GM23338 (cell line): ENCODE data around the gene TOP2A. TPM values are rescaled to one million over a fixed set of nuclear protein-coding genes. Genes with fewer than 3 reads are reported as not detected.
A peak's percentile ranks its signal among the peaks of the same experiment; 100 is the strongest.

Experiments
- ATAC-seq: fragments of 200-7000 bp; cut with Tn5 transposase; 3 replicates; pipeline ENCODE4 v1.9.1; 2020
- DNase-seq: peaks from one replicate; pipeline ENCODE4 v3.0.0-alpha.2; 2015; ENCODE audit warnings: low spot score
- H2AFZ ChIP-seq: fragments of 200-600 bp; sonication (generic); 2 replicates; pipeline ENCODE4 v1.8.0; 2016; ENCODE audit warnings: antibody characterized with exemption, mild to moderate bottlenecking, moderate library complexity
- H3F3A ChIP-seq: fragments of 200-600 bp; sonication (generic); replicated peaks from 2 replicates; pipeline ENCODE4 v1.8.0; 2017; ENCODE audit warnings: antibody characterized with exemption, mixed run types, low read depth
- H3K27ac ChIP-seq: fragments of 200-600 bp; sonication (generic); 2 replicates; pipeline ENCODE4 v1.6.1; 2016; ENCODE audit warnings: low read depth
- H3K27me3 ChIP-seq: fragments of 200-600 bp; sonication (generic); 2 replicates; pipeline ENCODE4 v1.8.0; 2016; ENCODE audit warnings: mild to moderate bottlenecking, mixed run types, moderate library complexity; ENCODE audit not compliant: insufficient read depth
- H3K36me3 ChIP-seq: fragments of 200-600 bp; sonication (generic); 2 replicates; pipeline ENCODE4 v1.8.0; 2016; ENCODE audit warnings: mild to moderate bottlenecking; ENCODE audit not compliant: insufficient read depth
- H3K4me1 ChIP-seq: fragments of 200-600 bp; sonication (generic); 2 replicates; pipeline ENCODE4 v1.8.0; 2016; ENCODE audit warnings: mild to moderate bottlenecking, moderate library complexity; ENCODE audit not compliant: insufficient read depth
- H3K4me2 ChIP-seq: fragments of 200-600 bp; sonication (generic); 2 replicates; pipeline ENCODE4 v1.7.1; 2017; ENCODE audit warnings: mixed run types
- H3K4me3 ChIP-seq: fragments of 200-600 bp; sonication (generic); 2 replicates; pipeline ENCODE4 v1.6.1; 2016; ENCODE audit warnings: mixed run types
- H3K79me2 ChIP-seq: fragments of 200-600 bp; sonication (generic); replicated peaks from 2 replicates; pipeline ENCODE4 v1.8.0; 2017; ENCODE audit warnings: mild to moderate bottlenecking; ENCODE audit not compliant: insufficient read depth
- H3K9me2 ChIP-seq: fragments of 200-600 bp; sonication (generic); 2 replicates; pipeline ENCODE4 v1.8.0; 2017; ENCODE audit not compliant: insufficient read depth
- H4K20me1 ChIP-seq: fragments of 200-600 bp; sonication (generic); replicated peaks from 2 replicates; pipeline ENCODE4 v1.8.0; 2017; ENCODE audit warnings: mild to moderate bottlenecking; ENCODE audit not compliant: insufficient read depth
- H3K27ac Mint-ChIP-seq: 2 replicates; pipeline ENCODE4 v1.8.0; 2020; ENCODE audit warnings: inconsistent platforms, mild to moderate bottlenecking, moderate library complexity, mixed read lengths
- H3K27me3 Mint-ChIP-seq: 3 replicates; pipeline ENCODE4 v1.8.0; 2022; ENCODE audit warnings: low read depth, mild to moderate bottlenecking, moderate library complexity, mixed read lengths, inconsistent platforms; ENCODE audit not compliant: insufficient read depth, poor library complexity
- H3K36me3 Mint-ChIP-seq: 3 replicates; pipeline ENCODE4 v1.8.0; 2021; ENCODE audit warnings: low read depth, mild to moderate bottlenecking, inconsistent platforms, moderate library complexity, mixed read lengths
- H3K4me1 Mint-ChIP-seq: 3 replicates; pipeline ENCODE4 v1.8.0; 2020; ENCODE audit warnings: mild to moderate bottlenecking, inconsistent platforms, mixed read lengths
- H3K4me3 Mint-ChIP-seq: 3 replicates; pipeline ENCODE4 v1.8.0; 2021; ENCODE audit warnings: moderate library complexity, mild to moderate bottlenecking, inconsistent platforms, mixed read lengths
- H3K9me3 Mint-ChIP-seq: 3 replicates; pipeline ENCODE4 v1.8.0; 2020; ENCODE audit warnings: moderate library complexity, mild to moderate bottlenecking, inconsistent platforms, mixed read lengths
- CTCF ChIP-seq, 2 experiments: fragments of 200-600 bp in 1 of 2; sonication (generic) in 1 of 2; conservative IDR thresholded peaks; 2 replicates each; pipeline versions ENCODE4 v1.5.1 to v1.6.1; 2016 to 2017; ENCODE audit warnings: antibody characterized with exemption in 2 of 2, low read depth in 2 of 2, mild to moderate bottlenecking in 2 of 2, moderate library complexity in 1 of 2
- ETS1 ChIP-seq: IDR thresholded peaks from 2 replicates; pipeline ENCODE4 v1.6.1; 2016; ENCODE audit warnings: antibody characterized with exemption
- EZH2 ChIP-seq: fragments of 200-600 bp; sonication (generic); IDR thresholded peaks from one replicate; pipeline ENCODE4 v1.8.0; 2017; ENCODE audit warnings: antibody characterized with exemption, mild to moderate bottlenecking, low read depth; ENCODE audit not compliant: unreplicated experiment
- NANOG ChIP-seq: IDR thresholded peaks from 2 replicates; pipeline ENCODE4 v1.6.1; 2016; ENCODE audit warnings: antibody characterized with exemption, borderline replicate concordance
- REST ChIP-seq: IDR thresholded peaks from one replicate; pipeline ENCODE4 v1.6.1; 2018; ENCODE audit warnings: antibody characterized with exemption; ENCODE audit not compliant: unreplicated experiment
- STAT1 ChIP-seq: IDR thresholded peaks from one replicate; pipeline ENCODE4 v1.6.1; 2016; ENCODE audit warnings: antibody characterized with exemption; ENCODE audit not compliant: unreplicated experiment
- ZNF331 ChIP-seq: fragments of 250-450 bp; sonication (Bioruptor Pico); IDR thresholded peaks from 2 replicates; pipeline ENCODE4 v1.5.0; 2020; ENCODE audit warnings: low read depth, mild to moderate bottlenecking, moderate library complexity
- polyA plus RNA-seq: library from polyadenylated mRNA; unstranded; fragments of >200 nt; fragmentation: Nextera tagmentation; extraction: Ambion mirVana; gene quantifications from 2 replicates; pipeline ENCODE4 v1.2.1, GENCODE V29; 2016
- total RNA-seq: library from RNA; depleted of rRNA; stranded (reverse); fragments of >200 nt; shearing (Covaris generic); gene quantifications from 2 replicates; pipeline ENCODE4 v1.2.3, GENCODE V29; 2014

TOP2A gene
- total and polyA plus RNA-seq, 2 experiments from 2014 or later, result 263 to 442 TPM

GRCh38 chr17:40450175-40450574 is 32.5 kb upstream of the TOP2A start:
- Mint-ChIP-seq H3K27me3 (peaks cover 9% of the 10 kb centered on the region), H3K36me3 (peaks cover 30% of the 10 kb centered on the region), H3K4me3 (no peak overlapping the region), H3K9me3 (no peaks in the 10 kb centered on the region), H3K4me1 (peaks cover 27% of the 10 kb centered on the region), H3K27ac (no peak overlapping the region)
- Histone ChIP-seq H4K20me1 (no peaks in the 10 kb centered on the region), H3K4me1 (peaks cover 21% of the 10 kb centered on the region), H3K27ac (0 out of 2 replicates have a peak overlapping the region, but pooled peaks have one; percentile 6), H3K27me3 (no peaks in the 10 kb centered on the region), H3K4me3 (no peak overlapping the region), H2AFZ (no peak overlapping the region), H3K4me2 (0 out of 2 replicates have a peak overlapping the region, but pooled peaks have one; percentile 38), H3K36me3 (peaks cover 7% of the 10 kb centered on the region; the same call in 1 of the 2 replicates), H3K9me2 (no peaks in the 10 kb centered on the region), H3K79me2 (peaks cover 57% of the 10 kb centered on the region), H3F3A (no peaks in the 10 kb centered on the region; the same call in 1 of the 2 replicates)
- DNase-seq (peak; percentile 85), ATAC-seq (peak; percentile 61)
- TF ChIP-seq CTCF (conservative IDR thresholded peaks at IDR 0.05; ENCODE audit: low read depth in 2 of 2), result peak; percentile 73 to 79
- no peak for TF ChIP-seq EZH2

GRCh38 chr17:40448639-40449261 is 31.1 kb upstream of the TOP2A start:
- no peak for ATAC-seq
- Histone ChIP-seq H3K36me3 (peaks cover 7% of the 10 kb centered on the region; the same call in 1 of the 2 replicates), H3K4me1 (peaks cover 34% of the 10 kb centered on the region), H3K4me3 (no peak overlapping the region), H4K20me1 (no peaks in the 10 kb centered on the region), H3K9me2 (no peaks in the 10 kb centered on the region), H3K27ac (no peak overlapping the region), H3F3A (no peaks in the 10 kb centered on the region; the same call in 1 of the 2 replicates), H3K27me3 (peaks cover 6% of the 10 kb centered on the region; the same call in 1 of the 2 replicates), H3K79me2 (peaks cover 67% of the 10 kb centered on the region), H3K4me2 (no peak overlapping the region), H2AFZ (no peak overlapping the region)
- TF ChIP-seq ZNF331, result no peak
- no peak for TF ChIP-seq STAT1
- TF ChIP-seq NANOG, result no peak
- no peak for TF ChIP-seq ETS1
- no peaks in the 10 kb centered on the region for H3K9me3 Mint-ChIP-seq
- peaks cover 9% of the 10 kb centered on the region for H3K27me3 Mint-ChIP-seq
- H3K4me1 Mint-ChIP-seq, result peaks cover 40% of the 10 kb centered on the region
- peaks cover 18% of the 10 kb centered on the region for H3K36me3 Mint-ChIP-seq
- no peak overlapping the region for H3K4me3 Mint-ChIP-seq
- no peak for DNase-seq
- no peak overlapping the region; the same call in 1 of the 2 replicates for H3K27ac Mint-ChIP-seq

GRCh38 chr17:40448213-40448638 is 30.5 kb upstream of the TOP2A start:
- Histone ChIP-seq H4K20me1 (no peaks in the 10 kb centered on the region), H3K4me1 (peaks cover 34% of the 10 kb centered on the region), H3K79me2 (peaks cover 67% of the 10 kb centered on the region), H3K27me3 (peaks cover 6% of the 10 kb centered on the region; the same call in 1 of the 2 replicates), H3K9me2 (no peaks in the 10 kb centered on the region), H3K4me2 (no peak overlapping the region), H3F3A (no peaks in the 10 kb centered on the region; the same call in 1 of the 2 replicates), H2AFZ (no peak overlapping the region), H3K27ac (no peak overlapping the region), H3K4me3 (no peak overlapping the region), H3K36me3 (peaks cover 7% of the 10 kb centered on the region; the same call in 1 of the 2 replicates)
- Mint-ChIP-seq H3K36me3 (peaks cover 13% of the 10 kb centered on the region), H3K4me3 (no peak overlapping the region), H3K27me3 (peaks cover 9% of the 10 kb centered on the region), H3K4me1 (peaks cover 40% of the 10 kb centered on the region), H3K9me3 (no peaks in the 10 kb centered on the region), H3K27ac (no peak overlapping the region)
- ATAC-seq (no peak), DNase-seq (no peak)
- TF ChIP-seq ETS1 (no peak), NANOG (no peak), REST (no peak)
